ENCODE results near the gene UBALD1.

The UBALD1 gene

GRCh38 chr16:4624827-4625559 is 10.3 kb upstream of the UBALD1 start:
- Histone ChIP-seq H3K36me3 (ENCODE audit: control insufficient read depth, insufficient read depth, low read length, severe bottlenecking) (no peaks in the 10 kb centered on the region), H3K4me3 (ENCODE audit: low read length) (peak overlapping the region; percentile 86), H3K4me1 (ENCODE audit: control insufficient read depth, insufficient read depth, low read length) (peaks cover 19% of the 10 kb centered on the region), H3K9ac (ENCODE audit: low read length) (peak overlapping the region; percentile 97), H3K27me3 (replicated peaks; ENCODE audit: control insufficient read depth, insufficient read depth, low read length) (no peaks in the 10 kb centered on the region), H3K9me3 (ENCODE audit: control insufficient read depth, low read length) (no peaks in the 10 kb centered on the region)
- peak; percentile 89 for DNase-seq (ENCODE audit: low read depth)

GRCh38 chr16:4624015-4624826 is 9.5 kb upstream of the UBALD1 start, which contains the start of gene MGRN1:
MGRN1 (plus strand) TSS chr16:4624826; CDS start chr16:4624961, 135 bp downstream.
- Histone ChIP-seq H3K27me3 (replicated peaks; ENCODE audit: control insufficient read depth, insufficient read depth, low read length) (no peaks in the 10 kb centered on the region), H3K4me3 (ENCODE audit: low read length) (peak within 1 kb of the TSS; percentile 86), H3K4me1 (ENCODE audit: control insufficient read depth, insufficient read depth, low read length) (peaks cover 19% of the 10 kb centered on the region), H3K9me3 (ENCODE audit: control insufficient read depth, low read length) (no peaks in the 10 kb centered on the region), H3K36me3 (ENCODE audit: control insufficient read depth, insufficient read depth, low read length, severe bottlenecking) (no peaks in the 10 kb centered on the region), H3K9ac (ENCODE audit: low read length) (peak within 1 kb of the TSS; percentile 97)
- peak; percentile 99 for DNase-seq (ENCODE audit: low read depth)

GRCh38 chr16:4623593-4623992 is 8.9 kb upstream of the UBALD1 start:
- H3K36me3 ChIP-seq (ENCODE audit: control insufficient read depth, insufficient read depth, low read length, severe bottlenecking) = no peaks in the 10 kb centered on the region
- H3K9me3 ChIP-seq (ENCODE audit: control insufficient read depth, low read length) = no peaks in the 10 kb centered on the region
- peak overlapping the region; percentile 86 for H3K4me3 ChIP-seq (ENCODE audit: low read length)
- peak overlapping the region; percentile 97 for H3K9ac ChIP-seq (ENCODE audit: low read length)
- H3K4me1 ChIP-seq (ENCODE audit: control insufficient read depth, insufficient read depth, low read length) = peaks cover 19% of the 10 kb centered on the region
- no peak for DNase-seq (ENCODE audit: low read depth)
- no peaks in the 10 kb centered on the region for H3K27me3 ChIP-seq (replicated peaks; ENCODE audit: control insufficient read depth, insufficient read depth, low read length)

- H3K4me1 ChIP-seq (ENCODE audit: control insufficient read depth, insufficient read depth, low read length) = peaks cover 19% of the 10 kb centered on the region
- H3K36me3 ChIP-seq (ENCODE audit: control insufficient read depth, insufficient read depth, low read length, severe bottlenecking) = no peaks in the 10 kb centered on the region
- H3K27me3 ChIP-seq (replicated peaks; ENCODE audit: control insufficient read depth, insufficient read depth, low read length) = no peaks in the 10 kb centered on the region
- H3K4me3 ChIP-seq (ENCODE audit: low read length) = no peak overlapping the region
- no peaks in the 10 kb centered on the region for H3K9me3 ChIP-seq (ENCODE audit: control insufficient read depth, low read length)
- no peak for DNase-seq (ENCODE audit: low read depth)
- no peak overlapping the region for H3K9ac ChIP-seq (ENCODE audit: low read length)
These were observed 4.1 kb upstream of the UBALD1 start for GRCh38 chr16:4618645-4619418.

GRCh38 chr16:4617880-4618279 is 3.2 kb upstream of the UBALD1 start:
- no peaks in the 10 kb centered on the region for H3K36me3 ChIP-seq (ENCODE audit: control insufficient read depth, insufficient read depth, low read length, severe bottlenecking)
- H3K4me3 ChIP-seq (ENCODE audit: low read length) = peak overlapping the region; percentile 86
- peak overlapping the region; percentile 97 for H3K9ac ChIP-seq (ENCODE audit: low read length)
- H3K4me1 ChIP-seq (ENCODE audit: control insufficient read depth, insufficient read depth, low read length) = peaks cover 24% of the 10 kb centered on the region
- H3K9me3 ChIP-seq (ENCODE audit: control insufficient read depth, low read length) = no peaks in the 10 kb centered on the region
- no peaks in the 10 kb centered on the region for H3K27me3 ChIP-seq (replicated peaks; ENCODE audit: control insufficient read depth, insufficient read depth, low read length)
- no peak for DNase-seq (ENCODE audit: low read depth)

GRCh38 chr16:4616047-4616811 is 1.5 kb upstream of the UBALD1 start:
- peak overlapping the region; percentile 92 for H3K4me3 ChIP-seq (ENCODE audit: low read length)
- H3K9me3 ChIP-seq (ENCODE audit: control insufficient read depth, low read length) = no peaks in the 10 kb centered on the region
- H3K36me3 ChIP-seq (ENCODE audit: control insufficient read depth, insufficient read depth, low read length, severe bottlenecking) = no peaks in the 10 kb centered on the region
- H3K4me1 ChIP-seq (ENCODE audit: control insufficient read depth, insufficient read depth, low read length) = peaks cover 37% of the 10 kb centered on the region
- H3K9ac ChIP-seq (ENCODE audit: low read length) = peak overlapping the region; percentile 97
- no peaks in the 10 kb centered on the region for H3K27me3 ChIP-seq (replicated peaks; ENCODE audit: control insufficient read depth, insufficient read depth, low read length)
- peak; percentile 100 for DNase-seq (ENCODE audit: low read depth)

- DNase-seq (ENCODE audit: low read depth) = no peak
- peak overlapping the region; percentile 92 for H3K4me3 ChIP-seq (ENCODE audit: low read length)
- peak overlapping the region; percentile 94 for H3K9ac ChIP-seq (ENCODE audit: low read length)
- H3K9me3 ChIP-seq (ENCODE audit: control insufficient read depth, low read length) = no peaks in the 10 kb centered on the region
- no peaks in the 10 kb centered on the region for H3K27me3 ChIP-seq (replicated peaks; ENCODE audit: control insufficient read depth, insufficient read depth, low read length)
- no peaks in the 10 kb centered on the region for H3K36me3 ChIP-seq (ENCODE audit: control insufficient read depth, insufficient read depth, low read length, severe bottlenecking)
- H3K4me1 ChIP-seq (ENCODE audit: control insufficient read depth, insufficient read depth, low read length) = peaks cover 40% of the 10 kb centered on the region
These were observed 827 bp upstream of the UBALD1 start for GRCh38 chr16:4615384-4616046.

- Histone ChIP-seq H3K4me1 (ENCODE audit: control insufficient read depth, insufficient read depth, low read length) (peaks cover 40% of the 10 kb centered on the region), H3K9ac (ENCODE audit: low read length) (peak overlapping the region; percentile 94), H3K4me3 (ENCODE audit: low read length) (peak overlapping the region; percentile 92), H3K36me3 (ENCODE audit: control insufficient read depth, insufficient read depth, low read length, severe bottlenecking) (no peaks in the 10 kb centered on the region), H3K9me3 (ENCODE audit: control insufficient read depth, low read length) (no peaks in the 10 kb centered on the region), H3K27me3 (replicated peaks; ENCODE audit: control insufficient read depth, insufficient read depth, low read length) (no peaks in the 10 kb centered on the region)
- peak; percentile 64 for DNase-seq (ENCODE audit: low read depth)
These were observed 785 bp downstream of the UBALD1 start for GRCh38 chr16:4613636-4614570.

- Histone ChIP-seq H3K36me3 (ENCODE audit: control insufficient read depth, insufficient read depth, low read length, severe bottlenecking) (peaks cover 7% of the 10 kb centered on the region), H3K27me3 (replicated peaks; ENCODE audit: control insufficient read depth, insufficient read depth, low read length) (no peaks in the 10 kb centered on the region), H3K4me1 (ENCODE audit: control insufficient read depth, insufficient read depth, low read length) (peaks cover 40% of the 10 kb centered on the region), H3K4me3 (ENCODE audit: low read length) (peak overlapping the region; percentile 92), H3K9ac (ENCODE audit: low read length) (peak overlapping the region; percentile 94), H3K9me3 (ENCODE audit: control insufficient read depth, low read length) (no peaks in the 10 kb centered on the region)
- DNase-seq (ENCODE audit: low read depth) = peak; percentile 22
These were observed 1.6 kb downstream of the UBALD1 start for GRCh38 chr16:4612977-4613635.
